ENCODE data around the gene CARMIL3. TPM values are rescaled to one million over a fixed set of nuclear protein-coding genes. Genes with fewer than 3 reads are reported as not detected.

CARMIL3 gene
- total RNA-seq, 1 donor from 2014 or later = 1.2 TPM

DNA sequence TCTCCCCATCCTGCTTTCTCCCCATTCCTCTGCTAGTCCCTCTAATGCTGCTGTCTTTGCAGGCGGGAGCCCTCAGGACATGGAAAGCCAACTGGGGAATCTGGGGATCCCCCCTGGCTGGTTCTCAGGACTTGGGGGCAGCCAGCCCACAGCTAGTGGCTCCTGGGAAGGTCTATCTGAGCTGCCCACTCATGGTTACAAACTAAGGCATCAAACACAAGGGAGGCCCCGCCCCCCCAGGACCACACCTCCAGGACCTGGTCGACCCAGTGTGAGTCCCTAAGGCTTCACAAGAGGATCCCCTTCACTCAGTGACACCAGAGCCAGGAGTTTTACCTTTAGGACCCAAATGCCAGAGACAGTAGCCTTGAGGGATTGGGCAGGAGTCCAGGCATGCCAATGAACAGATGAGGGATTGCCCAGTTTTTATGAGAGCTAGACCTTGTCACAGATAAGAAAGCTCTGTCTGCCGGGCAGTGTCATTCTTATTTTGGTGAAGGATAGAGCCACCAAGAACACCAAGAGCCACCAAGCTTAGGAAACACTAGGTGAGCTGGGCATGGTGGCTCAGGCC is 11.5 kb downstream of the CARMIL3 start:
- no peak for DNase-seq (ENCODE audit: low spot score)

DNA sequence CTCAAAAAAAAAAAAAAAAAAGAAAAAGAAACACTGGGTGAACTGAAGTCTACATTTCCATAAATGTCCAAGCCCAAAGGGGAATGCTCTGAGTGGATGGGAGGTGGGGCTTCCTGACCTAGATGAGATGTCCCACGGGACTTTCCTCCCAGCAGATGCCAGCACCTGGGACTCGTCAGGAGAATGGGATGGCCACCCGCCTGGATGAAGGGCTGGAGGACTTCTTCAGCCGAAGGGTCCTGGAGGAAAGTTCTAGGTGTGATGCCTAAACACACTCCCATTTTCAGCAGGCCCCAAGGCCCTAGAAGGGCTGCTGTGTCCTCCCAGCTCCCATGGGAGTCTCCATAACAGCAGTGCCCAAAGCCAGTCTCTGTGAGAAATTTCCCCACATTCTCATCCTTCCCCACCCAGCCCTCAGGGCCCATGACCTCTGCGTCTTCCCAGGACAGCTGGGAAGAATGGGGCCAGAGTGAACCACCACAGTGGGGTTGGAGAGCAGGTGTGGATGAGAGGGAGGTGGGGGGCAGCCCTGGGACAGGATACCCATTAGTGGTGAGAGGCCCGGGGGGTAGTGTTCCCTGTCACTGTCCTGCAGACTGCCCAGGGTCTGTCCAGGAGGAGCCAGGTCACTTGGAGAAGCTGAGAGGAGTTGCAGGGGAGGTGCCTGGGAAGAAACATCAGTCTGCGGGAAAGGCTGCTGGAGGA is 12.4 kb downstream of the CARMIL3 start:
- no peak for DNase-seq (ENCODE audit: low spot score)

GRCh38 chr14:24064856-24065255 is 13.0 kb downstream of the CARMIL3 start:
- DNase-seq (ENCODE audit: low spot score) = no peak

GRCh38 chr14:24065408-24065807 is 13.6 kb downstream of the CARMIL3 start:
- DNase-seq (ENCODE audit: low spot score) = no peak

GRCh38 chr14:24066496-24067132 is 14.8 kb downstream of the CARMIL3 start:
- no peak for DNase-seq (ENCODE audit: low spot score)

DNA sequence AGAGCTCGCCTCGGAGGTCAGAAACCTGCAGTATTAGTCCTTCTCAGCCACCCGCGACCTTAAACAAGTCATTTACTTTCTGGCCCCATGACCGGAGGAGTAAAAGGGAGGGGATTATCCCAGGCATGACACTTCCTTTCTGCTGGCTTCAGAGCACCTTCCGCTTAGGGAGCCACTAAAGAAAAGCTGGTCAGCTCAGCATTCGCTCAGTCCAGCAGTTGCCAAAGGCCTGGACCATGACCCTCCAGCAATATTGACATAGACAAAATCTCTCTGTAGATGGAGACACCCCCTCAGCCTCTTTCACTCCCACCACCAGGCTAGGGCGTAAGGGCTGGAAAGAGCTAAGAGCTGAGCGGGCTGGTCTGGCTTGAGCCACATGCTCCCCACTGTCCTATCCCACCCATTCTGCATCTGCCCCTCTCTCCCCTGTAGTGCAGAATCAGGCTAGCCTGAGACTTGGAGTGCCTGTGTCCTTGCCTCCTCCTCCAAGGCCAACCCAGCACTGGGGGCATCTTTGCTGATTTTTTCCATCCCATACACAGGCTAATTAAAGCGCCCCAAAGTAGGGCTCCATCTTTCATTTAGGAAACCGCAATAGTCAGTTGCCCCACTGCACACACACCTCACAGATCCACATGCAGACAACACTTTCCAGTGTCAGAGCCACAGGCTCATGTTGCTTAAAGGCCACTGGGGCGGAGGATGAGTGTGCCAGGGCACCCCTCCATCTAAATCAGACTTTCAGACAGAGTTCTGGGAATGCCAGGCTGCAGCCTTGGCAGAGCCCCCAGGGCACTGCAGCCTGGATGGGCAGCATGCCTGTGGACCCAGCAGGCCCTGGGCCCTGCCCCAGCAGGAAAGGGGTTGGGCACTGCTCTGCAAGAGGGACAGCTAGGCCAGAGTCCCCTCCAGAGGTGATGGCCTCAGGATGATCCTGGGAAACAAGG is 15.6 kb downstream of the CARMIL3 start:
- DNase-seq (ENCODE audit: low spot score) = no peak

DNA sequence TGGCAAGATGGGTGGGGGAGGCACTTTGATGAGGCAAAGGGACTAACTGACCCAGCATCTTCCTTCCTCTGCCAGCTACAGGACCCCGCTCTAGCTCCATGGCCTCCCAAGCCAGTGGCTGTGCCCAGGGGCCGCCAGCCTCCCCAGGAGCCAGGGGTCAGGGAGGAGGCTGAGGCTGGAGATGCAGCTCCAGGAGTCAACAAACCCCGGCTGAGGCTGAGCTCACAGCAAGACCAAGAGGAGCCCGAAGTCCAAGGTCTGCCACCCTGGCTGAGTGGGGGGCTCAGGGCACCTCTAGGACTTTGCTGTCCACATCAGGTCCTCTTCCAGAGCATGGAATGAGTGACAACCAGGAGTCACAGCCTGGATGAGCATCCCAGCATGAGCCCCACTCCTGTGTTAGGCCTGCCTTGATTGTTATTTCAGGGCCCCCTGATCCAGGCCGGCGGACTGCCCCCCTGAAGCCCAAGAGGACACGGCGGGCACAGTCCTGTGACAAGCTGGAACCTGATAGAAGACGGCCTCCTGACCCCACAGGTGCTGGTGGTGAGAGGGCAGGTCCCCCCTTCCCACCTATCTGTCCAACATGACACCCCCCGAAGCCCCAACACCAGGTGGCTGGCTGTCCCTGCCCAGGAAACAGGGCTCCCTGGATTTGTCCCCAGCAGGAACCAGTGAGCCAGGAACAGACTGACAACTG is 17.1 kb downstream of the CARMIL3 start:
- no peak for DNase-seq (ENCODE audit: low spot score)

GRCh38 chr14:24069411-24069735 is 17.6 kb downstream of the CARMIL3 start:
- no peak for DNase-seq (ENCODE audit: low spot score)

- no peak for DNase-seq (ENCODE audit: low spot score)
These were observed 18.7 kb downstream of the CARMIL3 start for GRCh38 chr14:24070285-24071143.

DNA sequence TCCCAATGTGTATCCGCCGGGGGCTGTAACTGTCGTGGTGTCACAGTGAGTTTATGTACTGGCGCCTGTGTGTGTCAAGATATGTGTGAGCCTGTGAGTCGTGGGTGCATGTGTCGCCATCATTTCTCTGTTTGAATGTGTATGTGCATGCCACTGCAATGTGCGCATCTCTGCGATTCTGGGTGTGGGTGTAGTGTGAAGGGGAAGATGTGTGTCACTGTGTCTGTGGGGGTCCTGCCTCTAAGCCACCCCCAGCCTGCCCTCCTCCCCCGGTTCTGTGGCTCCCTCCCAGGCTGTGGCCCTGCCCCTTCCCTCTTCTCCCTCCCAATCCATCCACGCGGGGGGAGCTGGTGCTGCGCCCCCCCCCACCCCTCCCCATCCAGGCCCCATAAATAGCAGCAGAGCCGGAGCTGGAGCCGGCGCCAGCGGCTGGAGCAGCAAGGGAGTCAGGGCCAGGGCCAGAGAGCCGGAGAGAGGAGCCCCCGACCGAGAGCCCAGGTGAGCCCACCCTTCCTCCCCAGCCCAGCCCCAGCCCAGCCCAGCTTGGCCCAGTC is 19.4 kb downstream of the CARMIL3 start, which contains the start of gene CPNE6:
CPNE6 (plus strand) TSS at position 419 of the 554 bp plus-strand sequence. CDS start 1,375 bp downstream, outside the sequence.
- no peak for DNase-seq (ENCODE audit: low spot score)

DNA sequence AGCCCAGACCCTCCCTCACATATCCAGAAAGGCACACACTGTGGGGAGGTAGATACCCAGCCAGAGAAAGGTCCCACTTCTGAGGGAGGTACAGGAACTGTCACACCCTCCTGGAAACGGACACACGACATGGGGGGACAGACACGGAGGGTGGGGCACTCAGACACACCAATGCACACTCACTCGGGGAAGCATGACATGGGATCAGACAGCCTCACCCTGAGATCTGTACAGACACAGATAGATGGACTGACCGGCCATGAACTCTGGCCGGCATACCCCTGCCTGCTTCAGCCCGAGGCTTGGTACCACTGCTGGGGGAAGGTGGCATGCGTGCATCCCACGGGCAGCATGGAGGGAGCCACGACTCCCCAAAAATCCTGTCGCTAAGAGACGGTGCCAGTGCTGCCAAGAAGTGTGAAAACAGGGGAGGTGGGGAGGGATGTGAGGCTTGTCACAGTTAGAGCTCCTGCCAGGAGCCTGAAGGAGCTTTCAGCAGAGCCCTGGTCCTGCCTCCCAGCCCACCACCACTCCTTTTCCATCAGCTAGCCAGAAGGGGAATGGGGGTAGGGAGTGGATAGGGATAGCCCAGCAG is 20.1 kb downstream of the CARMIL3 start:
- DNase-seq (ENCODE audit: low spot score) = no peak

- no peak for DNase-seq (ENCODE audit: low spot score)
These were observed 20.6 kb downstream of the CARMIL3 start for GRCh38 chr14:24072436-24072835.

DNA sequence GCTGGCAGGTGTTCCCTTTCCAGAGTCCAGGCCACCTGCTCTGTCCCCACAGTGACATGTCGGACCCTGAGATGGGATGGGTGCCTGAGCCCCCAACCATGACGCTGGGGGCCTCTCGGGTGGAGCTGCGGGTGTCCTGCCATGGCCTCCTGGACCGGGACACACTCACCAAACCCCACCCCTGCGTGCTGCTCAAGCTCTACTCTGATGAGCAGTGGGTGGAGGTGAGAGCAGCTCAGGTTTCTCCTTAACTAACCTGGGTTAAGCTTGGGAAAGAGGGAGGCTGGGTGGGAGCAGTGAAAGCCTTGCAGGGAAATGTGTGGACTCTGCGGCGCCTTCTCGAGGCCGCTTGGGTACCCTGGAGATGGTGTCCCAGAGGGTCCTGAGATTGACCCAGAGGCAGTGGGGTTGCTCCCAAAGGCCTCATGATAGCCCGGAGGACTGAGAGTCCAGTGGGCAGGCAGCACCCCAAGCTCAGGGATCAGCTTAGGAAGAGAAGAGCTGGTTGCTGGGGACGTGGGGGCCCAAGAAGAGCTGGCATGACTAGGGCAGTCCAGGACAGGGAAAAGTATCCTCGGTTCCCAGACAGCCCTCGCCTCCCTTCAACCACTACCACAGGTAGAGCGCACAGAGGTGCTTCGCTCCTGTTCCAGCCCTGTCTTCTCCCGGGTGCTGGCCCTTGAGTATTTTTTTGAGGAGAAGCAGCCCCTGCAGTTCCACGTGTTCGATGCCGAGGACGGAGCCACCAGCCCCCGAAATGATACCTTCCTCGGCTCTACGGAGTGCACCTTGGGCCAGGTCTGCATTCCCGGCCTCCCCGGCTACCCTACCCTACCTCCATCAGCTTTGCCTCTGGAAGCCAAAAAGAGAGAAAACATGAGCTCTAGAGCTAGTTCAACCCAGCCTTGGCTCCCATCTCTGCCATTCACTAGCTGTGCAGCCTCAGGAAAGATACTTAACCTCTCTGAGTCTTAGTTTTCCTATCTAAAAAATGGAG is 21.4 kb downstream of the CARMIL3 start:
- no peak for DNase-seq (ENCODE audit: low spot score)

- no peak for DNase-seq (ENCODE audit: low spot score)
These were observed 23.0 kb downstream of the CARMIL3 start for GRCh38 chr14:24074625-24075484.

DNA sequence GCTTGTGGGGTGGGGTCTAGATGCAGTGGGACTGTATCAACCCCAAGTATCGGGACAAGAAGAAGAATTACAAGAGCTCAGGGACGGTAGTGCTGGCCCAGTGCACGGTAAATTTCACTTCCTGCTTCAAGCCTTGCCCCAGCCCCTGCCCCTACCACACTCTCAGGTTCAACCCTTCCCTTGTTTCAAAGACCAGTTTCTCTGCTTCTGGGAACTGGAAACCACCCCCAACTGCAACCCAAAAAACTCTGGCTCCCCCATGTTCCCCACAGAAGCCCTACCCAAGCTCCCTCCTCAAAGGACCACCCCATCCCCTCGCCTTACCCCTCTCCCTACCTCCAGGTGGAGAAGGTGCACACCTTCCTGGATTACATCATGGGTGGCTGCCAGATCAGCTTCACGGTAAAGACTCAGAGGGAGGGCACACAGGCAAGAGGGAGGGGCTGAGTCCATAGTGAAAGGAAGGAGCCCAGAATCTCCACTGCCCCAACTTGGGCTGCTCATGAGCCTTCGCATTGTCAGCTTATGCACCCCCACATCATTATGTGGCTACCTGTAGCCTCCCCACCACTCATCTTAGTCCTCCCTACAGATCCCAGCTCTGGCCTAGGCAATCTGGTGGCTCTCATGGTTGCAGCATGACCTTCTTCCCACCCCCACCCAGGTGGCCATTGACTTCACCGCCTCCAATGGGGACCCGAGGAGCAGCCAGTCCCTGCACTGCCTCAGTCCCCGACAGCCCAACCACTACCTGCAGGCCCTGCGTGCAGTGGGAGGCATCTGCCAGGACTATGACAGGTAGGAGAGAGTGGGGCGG is 23.9 kb downstream of the CARMIL3 start:
- DNase-seq (ENCODE audit: low spot score) = no peak

GRCh38 chr14:24076302-24076601 is 24.4 kb downstream of the CARMIL3 start:
- DNase-seq (ENCODE audit: low spot score) = no peak

DNA sequence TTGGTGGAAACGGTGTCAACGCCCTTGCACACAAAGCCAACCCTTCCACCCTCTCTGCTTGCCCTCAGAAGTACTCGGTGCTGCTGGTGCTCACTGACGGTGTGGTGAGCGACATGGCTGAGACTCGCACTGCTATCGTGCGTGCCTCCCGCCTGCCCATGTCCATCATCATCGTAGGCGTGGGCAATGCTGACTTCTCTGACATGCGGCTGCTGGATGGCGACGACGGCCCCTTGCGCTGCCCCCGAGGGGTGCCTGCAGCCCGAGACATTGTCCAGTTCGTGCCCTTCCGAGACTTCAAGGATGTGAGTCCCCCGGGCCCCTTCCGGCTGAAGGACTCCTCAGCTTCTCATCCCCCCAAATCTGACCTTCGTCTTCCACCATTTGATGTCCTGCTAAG is 25.3 kb downstream of the CARMIL3 start:
- no peak for DNase-seq (ENCODE audit: low spot score)

Measured in umbilical cord (tissue), 2 donors.